Hepatocyte (in vitro differentiated cells): ENCODE results near the gene FADS6.

Experiments
- EZH2 ChIP-seq: fragments of 200-600 bp; sonication (generic); IDR thresholded peaks from 2 replicates; pipeline ENCODE4 v1.6.1; 2016; ENCODE audit warnings: antibody characterized with exemption, mild to moderate bottlenecking, borderline replicate concordance
- TF ChIP-seq, protein P1 (sequence below): fragments of 200-600 bp; sonication (generic); IDR thresholded peaks from 2 replicates; pipeline ENCODE4 v1.5.1; 2016; ENCODE audit warnings: antibody characterized with exemption, mild to moderate bottlenecking; ENCODE audit not compliant: poor library complexity

DNA sequence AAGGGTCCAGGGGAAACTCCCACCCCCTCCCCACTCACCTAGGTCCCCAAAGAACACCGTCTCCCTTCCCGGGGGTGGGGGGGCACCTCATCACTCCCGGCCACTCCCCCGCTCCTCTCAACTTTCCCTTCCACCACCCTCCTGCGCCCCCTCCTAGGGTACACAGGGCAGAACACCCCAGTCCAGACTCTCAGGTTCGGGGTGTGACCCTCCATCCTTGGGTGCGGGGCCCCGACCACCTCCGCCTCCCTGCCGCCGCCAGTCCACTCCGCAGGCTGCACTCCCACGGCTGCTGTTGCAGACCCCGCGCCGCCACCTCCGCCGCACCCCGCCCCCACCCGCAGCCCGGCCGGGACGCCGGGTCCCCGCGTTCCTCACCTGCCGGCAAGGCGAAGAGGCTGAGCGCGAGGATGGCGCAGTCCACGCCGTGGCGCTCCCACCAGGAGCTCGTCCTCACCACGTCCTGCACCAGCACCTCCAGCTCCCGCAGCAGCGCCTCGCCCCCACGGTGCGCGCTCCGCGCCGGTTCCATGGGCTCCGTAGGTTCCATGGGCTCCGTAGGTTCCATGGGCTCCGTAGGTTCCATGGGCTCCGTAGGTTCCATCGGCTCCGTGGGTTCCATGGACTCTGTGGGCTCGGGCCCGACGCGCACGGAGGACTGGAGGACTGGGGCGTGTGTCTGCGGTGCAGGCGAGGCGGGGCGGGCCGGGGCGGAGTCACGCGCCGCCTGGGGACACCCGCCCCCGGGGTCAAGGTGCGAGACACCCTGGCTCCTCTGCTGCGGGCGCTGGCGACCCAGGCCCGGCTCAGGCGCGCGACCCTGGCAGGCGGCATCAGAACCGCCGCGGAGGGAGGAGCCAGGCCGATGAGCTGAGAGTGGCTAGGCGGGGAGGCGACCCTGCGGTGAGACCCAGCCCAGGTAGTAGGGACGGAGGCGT is at the start of gene FADS6:
- TF ChIP-seq, protein P1, sequence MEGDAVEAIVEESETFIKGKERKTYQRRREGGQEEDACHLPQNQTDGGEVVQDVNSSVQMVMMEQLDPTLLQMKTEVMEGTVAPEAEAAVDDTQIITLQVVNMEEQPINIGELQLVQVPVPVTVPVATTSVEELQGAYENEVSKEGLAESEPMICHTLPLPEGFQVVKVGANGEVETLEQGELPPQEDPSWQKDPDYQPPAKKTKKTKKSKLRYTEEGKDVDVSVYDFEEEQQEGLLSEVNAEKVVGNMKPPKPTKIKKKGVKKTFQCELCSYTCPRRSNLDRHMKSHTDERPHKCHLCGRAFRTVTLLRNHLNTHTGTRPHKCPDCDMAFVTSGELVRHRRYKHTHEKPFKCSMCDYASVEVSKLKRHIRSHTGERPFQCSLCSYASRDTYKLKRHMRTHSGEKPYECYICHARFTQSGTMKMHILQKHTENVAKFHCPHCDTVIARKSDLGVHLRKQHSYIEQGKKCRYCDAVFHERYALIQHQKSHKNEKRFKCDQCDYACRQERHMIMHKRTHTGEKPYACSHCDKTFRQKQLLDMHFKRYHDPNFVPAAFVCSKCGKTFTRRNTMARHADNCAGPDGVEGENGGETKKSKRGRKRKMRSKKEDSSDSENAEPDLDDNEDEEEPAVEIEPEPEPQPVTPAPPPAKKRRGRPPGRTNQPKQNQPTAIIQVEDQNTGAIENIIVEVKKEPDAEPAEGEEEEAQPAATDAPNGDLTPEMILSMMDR, result no peak
- TF ChIP-seq EZH2, result peak; percentile 87
